ENCODE results near the gene LTN1. TPM values are rescaled to one million over a fixed set of nuclear protein-coding genes. Genes with fewer than 3 reads are reported as not detected.

Gene LTN1
- total and polyA plus RNA-seq, 2 of the 13 experiments (the other 11 are each of a cell fraction or from before 2014, with no cell fraction given), result 6.7 to 24.6 TPM

GRCh38 chr21:28884976-28885852 lies 107.5 kb downstream of the LTN1 start (continued):
- peak; percentile 78 for TF ChIP-seq ZHX2 (IDR thresholded peaks at IDR 0.05; ENCODE audit: low read depth)
- TF ChIP-seq ZHX2 (CRISPR knock-in tag; IDR thresholded peaks at IDR 0.05; ENCODE audit: borderline replicate concordance), result peak; percentile 96; the same call in 1 of the 2 replicates
- TF ChIP-seq SALL2 (CRISPR knock-in tag; IDR thresholded peaks at IDR 0.05), result peak; percentile 98
- 0 out of 2 replicates have a peak, but pooled peaks have one; percentile 50 for TF ChIP-seq ZNF20 (CRISPR knock-in tag; IDR thresholded peaks at IDR 0.05)
- TF ChIP-seq BRF2 (CRISPR knock-in tag; IDR thresholded peaks at IDR 0.05), result peak; percentile 96
- TF ChIP-seq ZNF546 (CRISPR knock-in tag; conservative IDR thresholded peaks at IDR 0.05), result peak; percentile 99
- TF ChIP-seq CENPT (CRISPR knock-in tag; IDR thresholded peaks at IDR 0.05; ENCODE audit: low read depth), result peak; percentile 95
- TF ChIP-seq ZKSCAN5 (CRISPR knock-in tag; IDR thresholded peaks at IDR 0.05), result peak; percentile 83; the same call in 1 of the 2 replicates
- TF ChIP-seq MEIS1 (CRISPR knock-in tag; IDR thresholded peaks at IDR 0.05; ENCODE audit: borderline replicate concordance), result peak; percentile 99
- TF ChIP-seq ZNF746 (CRISPR knock-in tag; IDR thresholded peaks at IDR 0.05), result peak; percentile 91; the same call in 1 of the 2 replicates
- TF ChIP-seq ETV5 (CRISPR knock-in tag; IDR thresholded peaks at IDR 0.05; ENCODE audit: borderline replicate concordance), result peak; percentile 74
- TF ChIP-seq ARID5B (CRISPR knock-in tag; IDR thresholded peaks at IDR 0.05), result peak; percentile 91
- peak; percentile 76 for TF ChIP-seq FOSL2 (CRISPR knock-in tag; IDR thresholded peaks at IDR 0.05)
- no peak; the same call in 1 of the 2 replicates for TF ChIP-seq ARID3A (IDR thresholded peaks at IDR 0.05; ENCODE audit: low read depth, low read length)

Data from HepG2 (cell line).